GM23248 (cell line): ENCODE results near the gene MGMT. TPM values are rescaled to one million over a fixed set of nuclear protein-coding genes. Genes with fewer than 3 reads are reported as not detected.

Experiments
- DNase-seq: peaks from one replicate; pipeline ENCODE4 v3.0.0-alpha.2; 2015
- H2AFZ ChIP-seq: fragments of 200-600 bp; sonication (generic); 2 replicates; pipeline ENCODE4 v1.6.1; 2016; ENCODE audit warnings: antibody characterized with exemption
- H3F3A ChIP-seq: fragments of 200-600 bp; sonication (generic); 2 replicates; pipeline ENCODE4 v1.6.1; 2016; ENCODE audit warnings: mild to moderate bottlenecking, antibody characterized with exemption, mixed run types; ENCODE audit not compliant: insufficient read depth
- H3K27ac ChIP-seq: fragments of 200-600 bp; sonication (generic); 2 replicates; pipeline ENCODE4 v1.5.1; 2016; ENCODE audit warnings: mild to moderate bottlenecking
- H3K27me3 ChIP-seq: fragments of 200-600 bp; sonication (generic); replicated peaks from 2 replicates; pipeline ENCODE4 v1.6.1; 2016; ENCODE audit warnings: mild to moderate bottlenecking; ENCODE audit not compliant: insufficient read depth
- H3K36me3 ChIP-seq: fragments of 200-600 bp; sonication (generic); 2 replicates; pipeline ENCODE4 v1.6.1; 2016; ENCODE audit warnings: low read depth, mild to moderate bottlenecking
- H3K4me1 ChIP-seq: fragments of 200-600 bp; sonication (generic); 2 replicates; pipeline ENCODE4 v1.6.1; 2016; ENCODE audit warnings: mild to moderate bottlenecking; ENCODE audit not compliant: insufficient read depth
- H3K4me2 ChIP-seq: fragments of 200-600 bp; sonication (generic); one replicate; pipeline ENCODE4 v1.6.1; 2016; ENCODE audit warnings: mild to moderate bottlenecking; ENCODE audit not compliant: unreplicated experiment
- H3K4me3 ChIP-seq: fragments of 200-600 bp; sonication (generic); 2 replicates; pipeline ENCODE4 v1.5.1; 2016; ENCODE audit warnings: mild to moderate bottlenecking
- H3K79me2 ChIP-seq: fragments of 200-600 bp; sonication (generic); 2 replicates; pipeline ENCODE4 v1.6.1; 2016; ENCODE audit warnings: mild to moderate bottlenecking; ENCODE audit not compliant: insufficient read depth
- H3K9ac ChIP-seq: fragments of 200-600 bp; sonication (generic); 2 replicates; pipeline ENCODE4 v1.6.1; 2016; ENCODE audit warnings: mild to moderate bottlenecking
- H3K9me2 ChIP-seq: fragments of 200-600 bp; sonication (generic); 2 replicates; pipeline ENCODE4 v1.6.1; 2016; ENCODE audit warnings: mixed run types, mild to moderate bottlenecking, moderate library complexity; ENCODE audit not compliant: insufficient read depth
- H3K9me3 ChIP-seq: fragments of 200-600 bp; sonication (generic); one replicate; pipeline ENCODE4 v1.6.1; 2017; ENCODE audit warnings: low read depth
- H4K20me1 ChIP-seq: fragments of 200-600 bp; sonication (generic); 2 replicates; pipeline ENCODE4 v1.6.0; 2016; ENCODE audit not compliant: insufficient read depth
- EZH2 ChIP-seq: fragments of 200-600 bp; sonication (generic); IDR thresholded peaks from 2 replicates; pipeline ENCODE4 v1.6.1; 2018; ENCODE audit warnings: antibody characterized with exemption, mild to moderate bottlenecking; ENCODE audit not compliant: insufficient read depth, poor library complexity, severe bottlenecking
- EZH2phosphoT487 ChIP-seq: fragments of 200-600 bp; sonication (generic); IDR thresholded peaks from 2 replicates; pipeline ENCODE4 v1.6.1; 2018; ENCODE audit warnings: antibody characterized with exemption, moderate library complexity, mild to moderate bottlenecking, low read depth; ENCODE audit not compliant: insufficient read depth
- WGBS, 2 experiments: methylation state at CpG; one replicate each; pipeline ENCODE4 v1.1.6; 2015 to 2017; ENCODE audit warnings: low lambda C conversion rate in 2 of 2, low coverage in 1 of 2; ENCODE audit errors: missing lambda C conversion rate in 2 of 2; 5-methylcytosine and 5-hydroxymethylcytosine counted together
- in situ Hi-C: fragments of 300-500 bp; cut with MboI; formaldehyde crosslinking; loops from 2 replicates; pipeline ENCODE4 v1.15.0; 2020
- polyA plus RNA-seq: library from polyadenylated mRNA; unstranded; fragments of >200 nt; fragmentation: Nextera tagmentation; extraction: Ambion mirVana; gene quantifications from 2 replicates; pipeline ENCODE4 v1.2.1, GENCODE V29; 2016
- total RNA-seq: library from RNA; depleted of rRNA; stranded (reverse); fragments of >200 nt; shearing (Covaris generic); gene quantifications from 2 replicates; pipeline ENCODE4 v1.2.3, GENCODE V29; 2014

The MGMT gene
- total and polyA plus RNA-seq, 2 experiments from 2014 or later = 28.5 to 35.1 TPM

DNA sequence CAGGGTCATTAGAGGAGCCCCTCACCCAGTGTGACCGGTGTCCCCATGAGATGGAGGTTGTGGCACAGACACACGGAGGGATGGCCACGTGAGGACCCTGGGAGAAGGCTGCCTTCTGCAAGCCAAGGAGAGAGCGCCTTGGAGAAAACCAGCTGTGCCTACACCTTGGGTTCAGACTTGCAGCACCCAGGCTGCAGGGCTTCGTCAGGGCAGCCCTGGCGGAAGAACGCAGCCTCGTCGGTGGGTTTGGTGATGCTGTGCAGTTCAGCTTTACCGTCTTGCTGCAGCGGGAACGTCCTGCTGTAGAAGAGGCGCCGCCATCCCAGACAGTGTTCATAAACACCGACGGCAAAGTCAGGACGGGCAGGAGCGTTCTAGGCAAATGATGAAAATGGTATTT is 89.3 kb downstream of the MGMT start:
- H3K9me2 ChIP-seq = no peaks in the 10 kb centered on the region
- no peak overlapping the region for H3K9ac ChIP-seq

GRCh38 chr10:129560361-129560760 is 93.3 kb downstream of the MGMT start:
- DNase-seq = no peak
- in situ Hi-C loops = no loop called here
- TF ChIP-seq EZH2phosphoT487 = no peak
- no peak for TF ChIP-seq EZH2
- Histone ChIP-seq H3K4me1 (no peaks in the 10 kb centered on the region), H3K4me3 (no peak overlapping the region), H3K9me3 (no peaks in the 10 kb centered on the region), H3K36me3 (no peaks in the 10 kb centered on the region), H3K4me2 (no peak overlapping the region), H3F3A (no peaks in the 10 kb centered on the region), H3K9ac (no peak overlapping the region), H3K27me3 (no peaks in the 10 kb centered on the region), H2AFZ (no peak overlapping the region), H3K79me2 (no peaks in the 10 kb centered on the region), H3K9me2 (no peaks in the 10 kb centered on the region), H4K20me1 (no peaks in the 10 kb centered on the region), H3K27ac (no peak overlapping the region)
- 68 to 69% methylated on average over 6 of the region's 6 CpGs for WGBS, 2 experiments

More for the DNA sequence above, 89.3 kb downstream of the MGMT start:
- TF ChIP-seq EZH2phosphoT487 = no peak
- TF ChIP-seq EZH2 = no peak
- no peaks in the 10 kb centered on the region for H4K20me1 ChIP-seq
- H3K4me3 ChIP-seq = no peak overlapping the region
- H3K36me3 ChIP-seq = no peaks in the 10 kb centered on the region
- no peaks in the 10 kb centered on the region for H3K4me1 ChIP-seq
- no peaks in the 10 kb centered on the region for H3K27me3 ChIP-seq
- no peak overlapping the region for H2AFZ ChIP-seq
- no peaks in the 10 kb centered on the region for H3K9me3 ChIP-seq
- no peak for DNase-seq
- no peak overlapping the region for H3K4me2 ChIP-seq
- 96 to 97% methylated on average over 17 to 18 of the region's 18 CpGs for WGBS, 2 experiments
- H3F3A ChIP-seq = no peaks in the 10 kb centered on the region
- H3K27ac ChIP-seq = no peak overlapping the region
- in situ Hi-C loops = no loop called here
- no peaks in the 10 kb centered on the region for H3K79me2 ChIP-seq

- no peak for TF ChIP-seq EZH2phosphoT487
- TF ChIP-seq EZH2 = no peak
- DNase-seq = no peak
- Histone ChIP-seq H3K27me3 (no peaks in the 10 kb centered on the region), H3K4me2 (no peak overlapping the region), H3K9me2 (no peaks in the 10 kb centered on the region), H3K9ac (no peak overlapping the region), H3K4me1 (no peaks in the 10 kb centered on the region), H3K79me2 (no peaks in the 10 kb centered on the region), H3K9me3 (no peaks in the 10 kb centered on the region), H2AFZ (no peak overlapping the region), H3K27ac (no peak overlapping the region), H4K20me1 (no peaks in the 10 kb centered on the region), H3K4me3 (no peak overlapping the region), H3F3A (no peaks in the 10 kb centered on the region), H3K36me3 (no peaks in the 10 kb centered on the region)
- WGBS, 2 experiments = 64 to 72% methylated on average over 8 of the region's 8 CpGs
- in situ Hi-C loops = no loop called here
These were observed 95.4 kb downstream of the MGMT start for GRCh38 chr10:129562487-129562886.

- Histone ChIP-seq H2AFZ (no peak overlapping the region), H3K9ac (no peak overlapping the region), H3K36me3 (no peaks in the 10 kb centered on the region), H4K20me1 (no peaks in the 10 kb centered on the region), H3K9me3 (no peaks in the 10 kb centered on the region), H3K27me3 (no peaks in the 10 kb centered on the region), H3F3A (no peaks in the 10 kb centered on the region), H3K4me1 (no peaks in the 10 kb centered on the region), H3K79me2 (no peaks in the 10 kb centered on the region), H3K9me2 (no peaks in the 10 kb centered on the region), H3K4me2 (no peak overlapping the region), H3K4me3 (no peak overlapping the region), H3K27ac (no peak overlapping the region)
- WGBS, 2 experiments = 94% methylated on average over 19 of the region's 19 CpGs
- TF ChIP-seq EZH2 (no peak), EZH2phosphoT487 (no peak)
- in situ Hi-C loops = no loop called here
- DNase-seq = no peak
These were observed 97.9 kb downstream of the MGMT start for GRCh38 chr10:129564923-129565322.
